A673 (cell line): ENCODE results near the gene RABIF. TPM values are rescaled to one million over a fixed set of nuclear protein-coding genes. Genes with fewer than 3 reads are reported as not detected.

Experiments
- BruUV-seq: library from RNA; stranded (reverse); fragments of 400-500 nt; replicated peaks from 2 replicates; lab custom pipeline; 2021; lab: Mats Ljungman, UMichigan
- CTCF ChIA-PET: fragments of 300-600 bp; sonication (Branson Sonifier 250); formaldehyde crosslinking; loops from one replicate; lab custom pipeline; 2022; ENCODE audit warnings: antibody characterized with exemption; lab: Charles Lee
- POLR2A ChIA-PET: fragments of 300-600 bp; sonication (Branson Sonifier 250); formaldehyde crosslinking; loops from one replicate; lab custom pipeline; 2022; ENCODE audit warnings: antibody characterized with exemption; ENCODE audit not compliant: low non-redundant PET; lab: Charles Lee
- DNase-seq: peaks from one replicate; pipeline ENCODE4 v3.0.0-alpha.2; 2015; ENCODE audit warnings: low spot score
- H3K27ac ChIP-seq: fragments of 200-600 bp; sonication (generic); 2 replicates; pipeline ENCODE4 v1.5.1; 2016; ENCODE audit warnings: mixed run types, low read depth, mild to moderate bottlenecking, mixed read lengths, antibody characterized with exemption, low read length; ENCODE audit not compliant: poor library complexity, severe bottlenecking
- H3K27me3 ChIP-seq: fragments of 200-600 bp; sonication (generic); replicated peaks from 2 replicates; pipeline ENCODE4 v1.6.1; 2017; ENCODE audit warnings: mixed run types, low read depth, mild to moderate bottlenecking, mixed read lengths, antibody characterized with exemption, low read length; ENCODE audit not compliant: insufficient read depth, poor library complexity
- H3K36me3 ChIP-seq: fragments of 200-600 bp; sonication (generic); 2 replicates; pipeline ENCODE4 v1.6.1; 2016; ENCODE audit warnings: mixed run types, mild to moderate bottlenecking, mixed read lengths, antibody characterized with exemption, low read length; ENCODE audit not compliant: insufficient read depth, poor library complexity, severe bottlenecking
- H3K4me1 ChIP-seq: fragments of 200-600 bp; sonication (generic); 2 replicates; pipeline ENCODE4 v1.6.1; 2017; ENCODE audit warnings: mixed run types, mild to moderate bottlenecking, mixed read lengths, antibody characterized with exemption, low read length; ENCODE audit not compliant: insufficient read depth, poor library complexity, severe bottlenecking
- H3K4me3 ChIP-seq: fragments of 200-600 bp; sonication (generic); 2 replicates; pipeline ENCODE4 v1.5.1; 2016; ENCODE audit warnings: low read depth, mixed run types, mild to moderate bottlenecking, mixed read lengths, low read length; ENCODE audit not compliant: poor library complexity, severe bottlenecking
- H3K9me3 ChIP-seq: fragments of 200-600 bp; sonication (generic); 2 replicates; pipeline ENCODE4 v1.6.1; 2016; ENCODE audit warnings: mixed run types, low read depth, mild to moderate bottlenecking, mixed read lengths, antibody characterized with exemption, low read length; ENCODE audit not compliant: poor library complexity, severe bottlenecking
- CTCF ChIP-seq: fragments of 300-800, 200-600 bp; sonication (generic); conservative IDR thresholded peaks from 2 replicates; pipeline ENCODE4 v1.5.1; 2017; ENCODE audit warnings: low read depth, mild to moderate bottlenecking, antibody characterized with exemption, low read length, moderate library complexity, mixed read lengths
- EZH2 ChIP-seq: fragments of 200-600 bp; sonication (generic); IDR thresholded peaks from 2 replicates; pipeline ENCODE4 v1.6.1; 2017; ENCODE audit warnings: borderline replicate concordance, low read depth, mild to moderate bottlenecking, mixed read lengths, antibody characterized with exemption, low read length; ENCODE audit not compliant: poor library complexity, severe bottlenecking
- intact Hi-C: fragments of 100-400 bp; cut with micrococcal nuclease; formaldehyde crosslinking; loops from one replicate; pipeline ENCODE4 v1.10.0; 2022; ENCODE audit not compliant: unreplicated experiment
- total RNA-seq: library from RNA; stranded (reverse); gene quantifications from 2 replicates; pipeline ENCODE4 v1.2.3, GENCODE V29; 2021

Gene RABIF
- total RNA-seq, 1 experiment from 2014 or later: 12.2 TPM

GRCh38 chr1:202852163-202852904 lies 36.6 kb downstream of the RABIF start:
- Histone ChIP-seq H3K36me3 (no peaks in the 10 kb centered on the region), H3K27me3 (no peaks in the 10 kb centered on the region), H3K9me3 (no peaks in the 10 kb centered on the region), H3K4me1 (no peaks in the 10 kb centered on the region), H3K4me3 (no peak overlapping the region), H3K27ac (no peak overlapping the region)
- TF ChIP-seq CTCF: peak; percentile 68
- no peak for TF ChIP-seq EZH2
- intact Hi-C loops: loop anchor here (10.0 kb wide), 1 partner anchor 98 kb away; no protein-coding TSS in a partner anchor
- ChIA-PET CTCF (no interaction called here), POLR2A (no interaction called here)
- peak; percentile 68 for DNase-seq
- no TSS peak for BruUV-seq

- no peaks in the 10 kb centered on the region for H3K9me3 ChIP-seq
- H3K27me3 ChIP-seq: no peaks in the 10 kb centered on the region
- ChIA-PET POLR2A (no interaction called here), CTCF (no interaction called here)
- no TSS peak for BruUV-seq
- TF ChIP-seq CTCF (no peak), EZH2 (no peak)
- H3K4me3 ChIP-seq: no peak overlapping the region
- H3K4me1 ChIP-seq: no peaks in the 10 kb centered on the region
- intact Hi-C loops: loop anchor here (10.0 kb wide), 1 partner anchor 96 kb away; no protein-coding TSS in a partner anchor
- H3K27ac ChIP-seq: no peak overlapping the region
- DNase-seq: no peak
- no peaks in the 10 kb centered on the region for H3K36me3 ChIP-seq
Observed at GRCh38 chr1:202850593-202851362, 38.2 kb downstream of the RABIF start.

- BruUV-seq: no TSS peak
- DNase-seq: no peak
- no peaks in the 10 kb centered on the region for H3K4me1 ChIP-seq
- no peaks in the 10 kb centered on the region for H3K36me3 ChIP-seq
- no peaks in the 10 kb centered on the region for H3K9me3 ChIP-seq
- TF ChIP-seq CTCF (no peak), EZH2 (no peak)
- no peak overlapping the region for H3K4me3 ChIP-seq
- no peaks in the 10 kb centered on the region for H3K27me3 ChIP-seq
- intact Hi-C loops: no loop called here
- POLR2A ChIA-PET: no interaction called here
- no peak overlapping the region for H3K27ac ChIP-seq
- CTCF ChIA-PET: no interaction called here
Observed at GRCh38 chr1:202848191-202848542, 40.8 kb downstream of the RABIF start.
